Mesendoderm (in vitro differentiated cells): ENCODE measurements around the gene S1PR5. TPM values are rescaled to one million over a fixed set of nuclear protein-coding genes. Genes with fewer than 3 reads are reported as not detected.

Experiments
- DNase-seq: peaks from one replicate; pipeline ENCODE4 v3.0.0; 2013
- H2AK5ac ChIP-seq: 2 replicates; pipeline ENCODE4 v1.6.1; 2013; ENCODE audit warnings: low read length, inconsistent platforms
- H2BK120ac ChIP-seq: 2 replicates; pipeline ENCODE4 v1.6.1; 2013; ENCODE audit warnings: low read depth, mild to moderate bottlenecking, low read length, moderate library complexity, mixed read lengths
- H2BK15ac ChIP-seq: replicated peaks from 2 replicates; pipeline ENCODE4 v1.6.1; 2013; ENCODE audit warnings: low read depth, mild to moderate bottlenecking, moderate library complexity
- H2BK5ac ChIP-seq: 2 replicates; pipeline ENCODE4 v1.6.1; 2013; ENCODE audit warnings: low read length, inconsistent platforms
- H3K18ac ChIP-seq: 2 replicates; pipeline ENCODE4 v1.6.1; 2013; ENCODE audit warnings: mild to moderate bottlenecking, low read length, mixed read lengths
- H3K23ac ChIP-seq: one replicate; pipeline ENCODE4 v1.6.1; 2013; ENCODE audit warnings: low read length
- H3K27ac ChIP-seq: 2 replicates; pipeline ENCODE4 v1.5.1; 2013; ENCODE audit warnings: low read depth, mild to moderate bottlenecking, inconsistent platforms, low read length, moderate library complexity
- H3K27me3 ChIP-seq: 2 replicates; pipeline ENCODE4 v1.6.1; 2013; ENCODE audit warnings: low read length, control low read depth, mild to moderate bottlenecking, inconsistent platforms; ENCODE audit not compliant: insufficient read depth, poor library complexity
- H3K36me3 ChIP-seq: 2 replicates; pipeline ENCODE4 v1.6.1; 2013; ENCODE audit warnings: low read length, inconsistent platforms; ENCODE audit not compliant: control insufficient read depth, insufficient read depth
- H3K4ac ChIP-seq: one replicate; pipeline ENCODE4 v1.6.1; 2013; ENCODE audit warnings: low read depth, mild to moderate bottlenecking, low read length, moderate library complexity
- H3K4me1 ChIP-seq: 2 replicates; pipeline ENCODE4 v1.6.1; 2013; ENCODE audit warnings: low read depth, low read length, inconsistent platforms; ENCODE audit not compliant: control insufficient read depth
- H3K4me2 ChIP-seq: 2 replicates; pipeline ENCODE4 v1.6.1; 2013; ENCODE audit warnings: low read length
- H3K4me3 ChIP-seq: 2 replicates; pipeline ENCODE4 v1.5.1; 2013; ENCODE audit warnings: mild to moderate bottlenecking, low read length
- H3K56ac ChIP-seq: one replicate; pipeline ENCODE4 v1.6.1; 2013; ENCODE audit warnings: low read length
- H3K79me1 ChIP-seq: 2 replicates; pipeline ENCODE4 v1.6.1; 2013; ENCODE audit warnings: low read length, inconsistent platforms
- H3K79me2 ChIP-seq: 2 replicates; pipeline ENCODE4 v1.6.1; 2013; ENCODE audit warnings: mild to moderate bottlenecking, low read length; ENCODE audit not compliant: control insufficient read depth, insufficient read depth
- H3K9ac ChIP-seq: 2 replicates; pipeline ENCODE4 v1.6.1; 2013; ENCODE audit warnings: low read length, inconsistent platforms
- H4K5ac ChIP-seq: one replicate; pipeline ENCODE4 v1.6.1; 2013; ENCODE audit warnings: low read length
- H4K8ac ChIP-seq: one replicate; pipeline ENCODE4 v1.6.1; 2013; ENCODE audit warnings: low read depth, mild to moderate bottlenecking, control low read depth, low read length, moderate library complexity
- WGBS: extraction: QIAGEN DNeasy Blood & Tissue Kit; methylation state at CpG from one replicate; pipeline ENCODE4 v1.1.7; 2013; ENCODE audit warnings: low lambda C conversion rate, missing lambda C conversion rate; ENCODE audit not compliant: insufficient coverage; ENCODE audit errors: extremely low coverage; 5-methylcytosine and 5-hydroxymethylcytosine counted together
- small RNA-seq: library from polyadenylated mRNA; stranded (forward); fragments of <200 nt; extraction: miRNeasy Mini kit (QIAGEN cat#:217004); gene quantifications from one replicate; pipeline ENCODE3, GENCODE V24; 2013; ENCODE audit not compliant: insufficient read depth

The S1PR5 gene

GRCh38 chr19:10468133-10468532, 49.1 kb downstream of the S1PR5 start:
- Histone ChIP-seq H2BK5ac (no peak overlapping the region), H3K4me2 (no peak overlapping the region), H3K18ac (peak overlapping the region; percentile 29), H3K79me1 (no peaks in the 10 kb centered on the region), H2BK15ac (no peak overlapping the region), H3K36me3 (no peaks in the 10 kb centered on the region), H3K9ac (no peak overlapping the region), H2AK5ac (no peak overlapping the region), H3K4ac (no peak overlapping the region), H3K79me2 (no peaks in the 10 kb centered on the region), H3K4me3 (no peak overlapping the region), H4K5ac (no peak overlapping the region), H3K4me1 (no peaks in the 10 kb centered on the region), H3K27ac (no peak overlapping the region), H3K23ac (no peak overlapping the region), H2BK120ac (no peak overlapping the region), H4K8ac (no peak overlapping the region), H3K56ac (no peak overlapping the region), H3K27me3 (no peaks in the 10 kb centered on the region)
- DNase-seq, result no peak
- WGBS, result no CpG with 5 or more reads among the region's 12 CpGs

GRCh38 chr19:10467104-10467706, 50.0 kb downstream of the S1PR5 start:
- Histone ChIP-seq H3K56ac (no peak overlapping the region), H4K5ac (no peak overlapping the region), H3K23ac (no peak overlapping the region), H3K4me2 (no peak overlapping the region), H2AK5ac (no peak overlapping the region), H3K4me3 (no peak overlapping the region), H3K9ac (no peak overlapping the region), H3K4ac (no peak overlapping the region), H3K4me1 (no peaks in the 10 kb centered on the region), H3K27me3 (no peaks in the 10 kb centered on the region), H2BK5ac (no peak overlapping the region), H3K79me1 (no peaks in the 10 kb centered on the region), H2BK120ac (no peak overlapping the region), H3K18ac (no peak overlapping the region), H3K36me3 (no peaks in the 10 kb centered on the region), H3K79me2 (no peaks in the 10 kb centered on the region), H3K27ac (no peak overlapping the region), H4K8ac (no peak overlapping the region), H2BK15ac (no peak overlapping the region)
- DNase-seq, result no peak
- no CpG with 5 or more reads among the region's 20 CpGs for WGBS

GRCh38 chr19:10464456-10464855, 52.8 kb downstream of the S1PR5 start:
- Histone ChIP-seq H3K9ac (no peak overlapping the region), H4K8ac (no peak overlapping the region), H3K36me3 (no peaks in the 10 kb centered on the region), H2BK5ac (no peak overlapping the region), H3K79me2 (no peaks in the 10 kb centered on the region), H3K4me3 (no peak overlapping the region), H3K4me1 (no peaks in the 10 kb centered on the region), H3K27me3 (no peaks in the 10 kb centered on the region), H3K4me2 (no peak overlapping the region), H3K79me1 (no peaks in the 10 kb centered on the region), H3K23ac (no peak overlapping the region), H3K18ac (no peak overlapping the region), H2BK120ac (no peak overlapping the region), H2AK5ac (no peak overlapping the region), H4K5ac (no peak overlapping the region), H3K4ac (no peak overlapping the region), H2BK15ac (no peak overlapping the region), H3K56ac (no peak overlapping the region), H3K27ac (no peak overlapping the region)
- no peak for DNase-seq
- WGBS, result no CpG with 5 or more reads among the region's 5 CpGs

Small RNAs within 50 kb of the gene (small RNA-seq; reads per million reads assigned to genes)
- gene MIR1238 (not detected), gene RNU7-140P (not detected)
